Fibroblast of the aortic adventitia (primary cell): ENCODE measurements around the gene E2F4. TPM values are rescaled to one million over a fixed set of nuclear protein-coding genes. Genes with fewer than 3 reads are reported as not detected.

Experiments used
- DNase-seq: peaks from one replicate; pipeline ENCODE4 v3.0.0-alpha.2; 2010; ENCODE audit warnings: low read depth
- H3K4me3 ChIP-seq: 2 replicates; pipeline ENCODE4 v1.5.1; 2011; ENCODE audit warnings: low read depth, mild to moderate bottlenecking, control low read depth, low read length, moderate library complexity
- total RNA-seq: library from RNA; depleted of rRNA; stranded (reverse); fragments of >200 nt; gene quantifications from 2 replicates; pipeline ENCODE4 v1.2.3, GENCODE V29; 2012; ENCODE audit warnings: low replicate concordance
- TF ChIP-seq, protein P1 (sequence below): IDR thresholded peaks from 2 replicates; pipeline ENCODE4 v1.5.1; 2011; ENCODE audit warnings: mild to moderate bottlenecking, low read length, control low read depth, inconsistent platforms; ENCODE audit not compliant: insufficient read depth

E2F4 gene
- total RNA-seq, 1 donor, result 47.5 TPM

- no peak overlapping the region for H3K4me3 ChIP-seq
- DNase-seq, result no peak
- TF ChIP-seq, protein P1, sequence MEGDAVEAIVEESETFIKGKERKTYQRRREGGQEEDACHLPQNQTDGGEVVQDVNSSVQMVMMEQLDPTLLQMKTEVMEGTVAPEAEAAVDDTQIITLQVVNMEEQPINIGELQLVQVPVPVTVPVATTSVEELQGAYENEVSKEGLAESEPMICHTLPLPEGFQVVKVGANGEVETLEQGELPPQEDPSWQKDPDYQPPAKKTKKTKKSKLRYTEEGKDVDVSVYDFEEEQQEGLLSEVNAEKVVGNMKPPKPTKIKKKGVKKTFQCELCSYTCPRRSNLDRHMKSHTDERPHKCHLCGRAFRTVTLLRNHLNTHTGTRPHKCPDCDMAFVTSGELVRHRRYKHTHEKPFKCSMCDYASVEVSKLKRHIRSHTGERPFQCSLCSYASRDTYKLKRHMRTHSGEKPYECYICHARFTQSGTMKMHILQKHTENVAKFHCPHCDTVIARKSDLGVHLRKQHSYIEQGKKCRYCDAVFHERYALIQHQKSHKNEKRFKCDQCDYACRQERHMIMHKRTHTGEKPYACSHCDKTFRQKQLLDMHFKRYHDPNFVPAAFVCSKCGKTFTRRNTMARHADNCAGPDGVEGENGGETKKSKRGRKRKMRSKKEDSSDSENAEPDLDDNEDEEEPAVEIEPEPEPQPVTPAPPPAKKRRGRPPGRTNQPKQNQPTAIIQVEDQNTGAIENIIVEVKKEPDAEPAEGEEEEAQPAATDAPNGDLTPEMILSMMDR, result no peak
Measured at GRCh38 chr16:67229906-67230808, 38.2 kb downstream of the E2F4 start.

- DNase-seq, result no peak
- no peak overlapping the region for H3K4me3 ChIP-seq
- TF ChIP-seq, protein P1, result no peak
Measured at GRCh38 chr16:67230809-67231660, 39.1 kb downstream of the E2F4 start.

DNA sequence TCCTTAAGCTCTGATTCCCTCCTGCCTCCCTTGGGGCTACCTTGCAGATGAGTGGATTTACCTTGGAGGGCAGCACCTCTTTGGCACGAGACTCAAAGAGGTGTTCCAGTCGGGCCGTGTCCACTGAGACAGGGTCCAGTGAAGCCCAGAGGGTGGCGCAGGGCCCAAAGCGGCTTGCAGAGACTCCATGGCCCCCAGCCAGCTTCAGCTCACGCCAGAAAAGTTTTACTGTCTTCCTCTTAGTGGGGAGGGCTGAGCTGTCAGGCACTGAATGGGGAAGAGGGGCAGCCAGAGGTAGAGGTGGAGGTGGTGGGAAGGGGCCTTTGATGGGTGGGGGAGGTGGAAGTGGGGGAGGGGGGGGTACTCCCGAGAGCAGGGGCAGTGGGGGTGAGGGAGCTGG, 41.6 kb downstream of the E2F4 start:
- no peak for DNase-seq
- TF ChIP-seq, protein P1, result no peak
- no peak overlapping the region for H3K4me3 ChIP-seq

- TF ChIP-seq, protein P1, result no peak
- no peak overlapping the region for H3K4me3 ChIP-seq
- no peak for DNase-seq
Measured at GRCh38 chr16:67234180-67234597, 42.2 kb downstream of the E2F4 start.

DNA sequence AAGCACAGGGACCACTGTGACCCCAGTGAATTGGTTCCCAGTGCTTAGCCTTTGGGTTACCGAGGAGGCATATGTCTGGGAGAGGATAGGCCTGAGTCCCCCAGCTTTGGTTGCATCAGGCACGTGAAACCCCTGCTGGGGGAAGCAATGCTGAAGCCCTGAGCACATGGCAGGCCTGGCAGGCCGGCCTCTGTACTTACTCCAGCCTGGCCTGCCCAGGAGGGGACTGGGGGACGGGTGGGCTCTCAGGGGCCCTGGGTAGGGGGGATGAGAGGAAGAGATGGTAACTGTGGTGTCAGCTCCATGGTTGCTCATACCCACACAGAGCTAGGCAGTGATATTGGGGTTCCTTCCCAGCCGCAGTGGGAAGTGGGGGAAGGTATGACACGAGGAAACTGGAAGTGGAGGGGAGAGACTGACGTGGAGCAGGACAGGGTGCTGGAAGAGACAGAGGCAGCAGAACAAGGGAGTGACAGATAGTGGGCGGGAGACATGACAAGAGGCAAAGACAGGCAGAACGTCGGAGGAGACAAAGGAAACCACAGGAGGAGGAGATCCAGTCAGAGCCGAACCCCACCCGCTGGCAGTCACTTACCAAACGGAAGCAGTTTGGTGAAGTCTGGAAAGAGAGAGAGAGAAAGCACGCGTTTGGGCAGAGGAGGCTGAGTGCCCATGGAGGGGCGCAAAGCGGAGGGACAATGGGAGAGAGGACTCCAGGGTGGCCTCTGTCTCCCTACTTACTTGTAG, 44.0 kb downstream of the E2F4 start:
- H3K4me3 ChIP-seq, result no peak overlapping the region
- no peak for DNase-seq
- TF ChIP-seq, protein P1, result no peak
